ENCODE data around the gene GPC3.

Gene GPC3

GRCh38 chrX:133638285-133638684 lies 347.1 kb downstream of the GPC3 start:
- DNase-seq (ENCODE audit: extremely low spot score) = no peak
- ChIA-PET CTCF (no interaction called here), POLR2A (no interaction called here)
- TF ChIP-seq CTCF (IDR thresholded peaks at IDR 0.05; ENCODE audit: control extremely low read depth, extremely low read depth, low read depth, missing control alignments) = no peak

GRCh38 chrX:133637765-133638164 lies 347.6 kb downstream of the GPC3 start:
- ChIA-PET POLR2A (no interaction called here), CTCF (no interaction called here)
- no peak for TF ChIP-seq CTCF (IDR thresholded peaks at IDR 0.05; ENCODE audit: control extremely low read depth, extremely low read depth, low read depth, missing control alignments)
- no peak for DNase-seq (ENCODE audit: extremely low spot score)

DNA sequence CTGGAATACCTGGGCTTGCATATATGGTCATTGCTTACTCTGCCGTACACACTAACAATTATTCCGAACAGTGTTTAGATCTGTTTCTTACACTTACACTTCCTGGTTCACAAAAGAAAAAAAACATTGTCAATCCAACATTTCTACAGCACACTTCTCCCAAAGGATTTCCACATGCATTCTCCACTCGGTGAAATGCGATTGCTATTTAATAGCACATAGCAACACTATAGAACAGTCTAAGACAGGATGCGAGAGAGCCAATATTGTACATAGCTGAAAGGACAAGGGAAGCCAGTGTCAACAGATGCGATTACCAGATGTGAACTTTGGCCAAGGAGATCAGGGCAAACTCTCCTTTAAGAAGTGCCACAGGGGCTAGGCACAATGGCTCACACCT lies 349.4 kb downstream of the GPC3 start:
- CTCF ChIA-PET = interaction anchor here (1.0 kb wide), 1 partner anchor 165 kb away, joined by 4 read pairs; no protein-coding TSS in a partner anchor
- no peak for DNase-seq (ENCODE audit: extremely low spot score)
- POLR2A ChIA-PET = no interaction called here
- TF ChIP-seq CTCF (IDR thresholded peaks at IDR 0.05; ENCODE audit: control extremely low read depth, extremely low read depth, low read depth, missing control alignments) = no peak

GRCh38 chrX:133634416-133634815 lies 351.0 kb downstream of the GPC3 start:
- ChIA-PET POLR2A (no interaction called here), CTCF (no interaction called here)
- TF ChIP-seq CTCF (IDR thresholded peaks at IDR 0.05; ENCODE audit: control extremely low read depth, extremely low read depth, low read depth, missing control alignments) = no peak
- no peak for DNase-seq (ENCODE audit: extremely low spot score)

DNA sequence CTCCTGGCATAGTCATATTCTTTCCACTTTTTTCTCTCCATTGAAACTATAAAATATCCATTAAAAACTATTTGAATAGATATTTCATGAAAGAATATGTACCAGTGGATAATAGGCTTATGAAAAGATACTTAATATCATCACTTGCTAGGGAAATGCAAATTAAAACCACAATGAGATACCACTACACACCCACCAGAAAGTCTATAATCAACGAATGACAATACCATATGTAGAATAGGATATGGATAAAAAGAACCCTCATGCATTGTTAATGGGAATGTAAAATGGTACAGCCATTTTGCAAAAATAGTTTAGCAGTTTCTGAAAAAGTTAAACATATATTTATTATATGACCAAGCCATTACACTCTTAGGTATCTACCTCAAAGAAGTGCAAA lies 351.4 kb downstream of the GPC3 start:
- no peak for TF ChIP-seq CTCF (IDR thresholded peaks at IDR 0.05; ENCODE audit: control extremely low read depth, extremely low read depth, low read depth, missing control alignments)
- DNase-seq (ENCODE audit: extremely low spot score) = no peak
- ChIA-PET CTCF (no interaction called here), POLR2A (no interaction called here)

- DNase-seq (ENCODE audit: extremely low spot score) = no peak
- ChIA-PET CTCF (no interaction called here), POLR2A (no interaction called here)
- no peak for TF ChIP-seq CTCF (IDR thresholded peaks at IDR 0.05; ENCODE audit: control extremely low read depth, extremely low read depth, low read depth, missing control alignments)
Observed at GRCh38 chrX:133633162-133633561, 352.2 kb downstream of the GPC3 start.

- no peak for TF ChIP-seq CTCF (IDR thresholded peaks at IDR 0.05; ENCODE audit: control extremely low read depth, extremely low read depth, low read depth, missing control alignments)
- ChIA-PET POLR2A (no interaction called here), CTCF (no interaction called here)
- no peak for DNase-seq (ENCODE audit: extremely low spot score)
Observed at GRCh38 chrX:133630362-133630761, 355.0 kb downstream of the GPC3 start.
